ENCODE results near the gene VAT1.

DNA sequence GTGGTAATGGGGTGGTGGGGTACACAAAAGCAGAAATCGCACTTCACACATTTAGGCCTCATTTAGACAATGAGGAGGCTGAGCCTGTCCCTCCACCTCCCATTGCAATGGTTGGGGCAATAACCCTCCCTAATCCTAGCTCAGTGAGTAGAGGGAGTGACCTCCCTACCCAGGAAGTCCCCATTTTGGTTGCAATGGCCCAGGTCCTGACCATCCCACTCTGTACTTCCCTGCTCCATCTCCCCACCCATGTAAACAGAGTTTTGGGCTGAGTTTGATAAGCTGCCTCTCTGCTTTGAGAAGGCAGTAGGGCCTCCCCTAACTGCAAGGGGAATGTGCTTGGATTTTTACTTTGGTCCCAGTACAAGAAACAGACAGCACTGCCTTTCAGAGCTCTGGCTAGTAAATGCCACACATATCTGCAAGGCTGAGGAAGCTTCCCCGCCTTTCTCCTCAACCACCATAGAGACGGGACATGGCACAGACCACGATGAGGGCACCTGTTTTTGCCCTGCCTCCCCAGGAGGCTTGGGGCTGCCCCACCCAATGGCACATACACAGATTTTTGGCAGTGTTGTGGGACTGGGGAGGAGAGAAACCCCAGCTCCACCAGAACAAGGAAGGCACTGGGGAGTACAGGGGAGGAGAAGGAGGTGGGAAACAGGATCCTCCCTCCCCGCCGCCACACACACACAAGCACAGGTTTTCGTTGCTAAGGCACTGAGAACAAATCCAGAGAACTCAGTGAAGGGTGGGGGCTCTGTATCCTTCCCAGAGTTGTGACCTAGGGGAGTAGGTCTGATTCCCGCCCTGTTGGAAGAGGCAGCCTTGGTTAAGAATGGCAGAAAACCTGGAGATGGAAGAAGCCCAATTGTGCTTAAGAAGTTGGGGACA is 7.3 kb downstream of the VAT1 start:
- TF ChIP-seq, protein P1, sequence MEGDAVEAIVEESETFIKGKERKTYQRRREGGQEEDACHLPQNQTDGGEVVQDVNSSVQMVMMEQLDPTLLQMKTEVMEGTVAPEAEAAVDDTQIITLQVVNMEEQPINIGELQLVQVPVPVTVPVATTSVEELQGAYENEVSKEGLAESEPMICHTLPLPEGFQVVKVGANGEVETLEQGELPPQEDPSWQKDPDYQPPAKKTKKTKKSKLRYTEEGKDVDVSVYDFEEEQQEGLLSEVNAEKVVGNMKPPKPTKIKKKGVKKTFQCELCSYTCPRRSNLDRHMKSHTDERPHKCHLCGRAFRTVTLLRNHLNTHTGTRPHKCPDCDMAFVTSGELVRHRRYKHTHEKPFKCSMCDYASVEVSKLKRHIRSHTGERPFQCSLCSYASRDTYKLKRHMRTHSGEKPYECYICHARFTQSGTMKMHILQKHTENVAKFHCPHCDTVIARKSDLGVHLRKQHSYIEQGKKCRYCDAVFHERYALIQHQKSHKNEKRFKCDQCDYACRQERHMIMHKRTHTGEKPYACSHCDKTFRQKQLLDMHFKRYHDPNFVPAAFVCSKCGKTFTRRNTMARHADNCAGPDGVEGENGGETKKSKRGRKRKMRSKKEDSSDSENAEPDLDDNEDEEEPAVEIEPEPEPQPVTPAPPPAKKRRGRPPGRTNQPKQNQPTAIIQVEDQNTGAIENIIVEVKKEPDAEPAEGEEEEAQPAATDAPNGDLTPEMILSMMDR (IDR thresholded peaks at IDR 0.05; ENCODE audit: poor library complexity, severe bottlenecking): no peak
- TF ChIP-seq, protein P2, sequence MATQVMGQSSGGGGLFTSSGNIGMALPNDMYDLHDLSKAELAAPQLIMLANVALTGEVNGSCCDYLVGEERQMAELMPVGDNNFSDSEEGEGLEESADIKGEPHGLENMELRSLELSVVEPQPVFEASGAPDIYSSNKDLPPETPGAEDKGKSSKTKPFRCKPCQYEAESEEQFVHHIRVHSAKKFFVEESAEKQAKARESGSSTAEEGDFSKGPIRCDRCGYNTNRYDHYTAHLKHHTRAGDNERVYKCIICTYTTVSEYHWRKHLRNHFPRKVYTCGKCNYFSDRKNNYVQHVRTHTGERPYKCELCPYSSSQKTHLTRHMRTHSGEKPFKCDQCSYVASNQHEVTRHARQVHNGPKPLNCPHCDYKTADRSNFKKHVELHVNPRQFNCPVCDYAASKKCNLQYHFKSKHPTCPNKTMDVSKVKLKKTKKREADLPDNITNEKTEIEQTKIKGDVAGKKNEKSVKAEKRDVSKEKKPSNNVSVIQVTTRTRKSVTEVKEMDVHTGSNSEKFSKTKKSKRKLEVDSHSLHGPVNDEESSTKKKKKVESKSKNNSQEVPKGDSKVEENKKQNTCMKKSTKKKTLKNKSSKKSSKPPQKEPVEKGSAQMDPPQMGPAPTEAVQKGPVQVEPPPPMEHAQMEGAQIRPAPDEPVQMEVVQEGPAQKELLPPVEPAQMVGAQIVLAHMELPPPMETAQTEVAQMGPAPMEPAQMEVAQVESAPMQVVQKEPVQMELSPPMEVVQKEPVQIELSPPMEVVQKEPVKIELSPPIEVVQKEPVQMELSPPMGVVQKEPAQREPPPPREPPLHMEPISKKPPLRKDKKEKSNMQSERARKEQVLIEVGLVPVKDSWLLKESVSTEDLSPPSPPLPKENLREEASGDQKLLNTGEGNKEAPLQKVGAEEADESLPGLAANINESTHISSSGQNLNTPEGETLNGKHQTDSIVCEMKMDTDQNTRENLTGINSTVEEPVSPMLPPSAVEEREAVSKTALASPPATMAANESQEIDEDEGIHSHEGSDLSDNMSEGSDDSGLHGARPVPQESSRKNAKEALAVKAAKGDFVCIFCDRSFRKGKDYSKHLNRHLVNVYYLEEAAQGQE (IDR thresholded peaks at IDR 0.05; ENCODE audit: borderline replicate concordance): no peak
- TF ChIP-seq SMC3 (conservative IDR thresholded peaks at IDR 0.05; ENCODE audit: poor library complexity) (no peak), EZH2 (IDR thresholded peaks at IDR 0.05; ENCODE audit: borderline replicate concordance, insufficient read depth, low read length, poor library complexity, severe bottlenecking) (no peak), TAF1 (IDR thresholded peaks at IDR 0.05; ENCODE audit: low read depth) (no peak), POLR2AphosphoS5 (IDR thresholded peaks at IDR 0.05) (no peak), RAD21 (conservative IDR thresholded peaks at IDR 0.05) (no peak), MXI1 (conservative IDR thresholded peaks at IDR 0.05; ENCODE audit: poor library complexity, severe bottlenecking) (no peak)

All from neural cell (in vitro differentiated cells).